Cardiac septum (tissue), 1 donor: Measurements from ENCODE around the gene LHFPL4. TPM values are rescaled to one million over a fixed set of nuclear protein-coding genes. Genes with fewer than 3 reads are reported as not detected.

Source experiments
- DNase-seq: peaks from one replicate; pipeline ENCODE4 v3.0.0-alpha.2; 2020; ENCODE audit warnings: low spot score
- intact Hi-C: fragments of 100-400 bp; cut with DNase I; formaldehyde crosslinking; loops from one replicate; pipeline ENCODE4 v1.14.0; 2022
- total RNA-seq: library from RNA; stranded (reverse); fragmentation: NEBNext Ultra II Directional; extraction: Animal tissue kit (Norgen Biotek cat#: 25700); gene quantifications from one replicate; pipeline ENCODE4 v1.2.1, GENCODE V29; 2021
- donor health status: DM: no; HTN: no; CAD: no.

The LHFPL4 gene
- total RNA-seq, 1 donor from 2014 or later = not detected

- DNase-seq = no peak
Measured at GRCh38 chr3:9549600-9549999, 4.0 kb downstream of the LHFPL4 start.

DNA sequence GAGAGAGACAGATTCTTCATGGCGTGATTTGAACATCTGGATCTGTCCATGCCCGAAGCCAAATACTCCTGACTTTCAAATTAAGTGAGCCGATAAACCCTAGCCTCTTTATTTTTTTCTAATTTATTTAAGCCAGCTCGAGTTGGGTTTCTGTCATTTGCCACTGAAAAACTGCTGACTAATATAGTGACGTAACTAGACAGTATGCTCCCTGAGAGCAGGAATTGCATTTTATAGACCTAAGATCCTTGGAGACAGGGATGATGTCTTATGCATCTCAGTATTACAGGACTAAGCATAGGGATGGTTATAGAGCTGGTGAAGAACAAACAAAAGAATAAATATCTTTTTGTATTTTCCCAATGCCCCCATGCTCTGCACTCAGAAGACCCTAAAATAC lies 4.6 kb downstream of the LHFPL4 start:
- intact Hi-C loops = no loop called here

More at GRCh38 chr3:9549600-9549999, 4.0 kb downstream of the LHFPL4 start:
- intact Hi-C loops = no loop called here

GRCh38 chr3:9542182-9542581 lies 11.4 kb downstream of the LHFPL4 start:
- intact Hi-C loops = no loop called here
- DNase-seq = no peak

More for the DNA sequence above, 4.6 kb downstream of the LHFPL4 start:
- no peak for DNase-seq

- DNase-seq = no peak
- intact Hi-C loops = no loop called here
Measured at GRCh38 chr3:9536212-9536611, 17.4 kb downstream of the LHFPL4 start.

GRCh38 chr3:9534429-9534828 lies 19.2 kb downstream of the LHFPL4 start:
- intact Hi-C loops = no loop called here
- no peak for DNase-seq

DNA sequence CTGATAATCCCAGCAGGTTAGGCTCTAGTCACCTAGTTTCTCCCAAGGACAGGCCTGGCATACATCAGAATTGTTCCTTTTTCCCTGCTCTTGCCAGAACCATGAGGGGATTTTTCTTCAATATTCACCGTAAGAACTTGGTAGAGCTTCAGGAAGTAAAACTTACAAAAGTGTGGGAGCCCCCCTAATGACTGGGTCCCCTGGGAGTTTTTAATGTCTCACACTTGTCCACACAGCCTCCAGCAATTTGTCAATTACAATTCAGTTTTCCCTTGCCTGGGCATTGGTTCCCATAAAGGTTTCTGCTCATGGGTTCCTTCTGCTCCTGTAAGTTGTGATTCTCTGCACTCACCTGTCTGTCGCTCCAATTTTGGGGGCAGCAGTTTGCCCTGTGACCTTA lies 28.5 kb downstream of the LHFPL4 start:
- intact Hi-C loops = no loop called here
- no peak for DNase-seq

- intact Hi-C loops = no loop called here
- no peak for DNase-seq
Measured at GRCh38 chr3:9514956-9515355, 38.7 kb downstream of the LHFPL4 start.

GRCh38 chr3:9514306-9514705 lies 39.3 kb downstream of the LHFPL4 start:
- intact Hi-C loops = no loop called here

DNA sequence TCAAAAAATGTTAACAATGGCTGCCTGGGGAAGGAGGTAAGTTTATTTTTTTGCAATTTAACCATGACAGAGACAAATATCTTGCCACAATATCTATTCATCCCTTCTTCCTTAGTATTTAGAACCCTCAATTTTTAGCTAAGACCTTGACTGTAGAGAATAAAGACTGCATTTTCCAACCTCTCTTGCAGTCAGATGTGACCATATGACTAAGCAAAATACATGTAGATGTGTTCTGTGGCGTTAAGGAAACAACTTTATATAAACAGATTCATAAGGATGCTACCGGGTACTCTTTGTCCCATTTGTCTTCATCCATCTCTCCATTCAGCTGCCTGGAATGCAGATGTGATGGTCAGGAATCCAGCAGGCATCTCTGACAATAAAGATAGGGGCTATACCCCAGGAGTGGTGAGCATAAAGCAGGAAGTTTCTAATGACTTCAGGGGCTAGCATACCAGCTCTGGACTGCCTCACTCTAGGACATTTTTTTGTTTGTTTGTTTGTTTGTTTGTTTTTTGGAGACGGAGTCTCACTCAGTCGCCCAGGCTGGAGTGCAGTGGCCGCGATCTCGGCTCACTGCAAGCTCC lies 41.1 kb downstream of the LHFPL4 start:
- intact Hi-C loops = no loop called here
- DNase-seq = no peak

More at GRCh38 chr3:9514306-9514705, 39.3 kb downstream of the LHFPL4 start:
- DNase-seq = no peak

DNA sequence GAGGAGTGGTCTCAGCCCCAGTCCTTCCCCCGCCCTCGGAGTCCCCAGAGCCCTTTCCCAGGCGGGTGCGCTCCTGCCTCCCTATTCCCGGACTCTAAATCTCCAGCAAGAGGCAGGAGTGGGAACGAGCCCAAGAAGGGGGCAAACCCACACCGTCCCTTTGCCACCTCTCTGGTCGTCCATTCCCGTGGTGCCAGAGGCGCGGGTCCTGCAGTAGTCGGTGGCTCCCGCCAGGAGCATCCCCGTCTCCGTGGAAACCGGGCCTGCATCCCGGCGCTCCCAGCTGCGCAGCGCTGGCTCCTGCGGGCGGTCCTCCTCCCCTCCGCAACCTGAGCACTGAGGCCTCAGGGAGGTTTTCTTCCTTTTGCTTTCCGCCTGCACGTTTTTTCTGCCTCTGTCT lies 44.8 kb downstream of the LHFPL4 start:
- intact Hi-C loops = no loop called here

GRCh38 chr3:9507586-9508578 lies 45.7 kb downstream of the LHFPL4 start:
- intact Hi-C loops = no loop called here
- DNase-seq = no peak

More for the DNA sequence above, 44.8 kb downstream of the LHFPL4 start:
- DNase-seq = no peak

DNA sequence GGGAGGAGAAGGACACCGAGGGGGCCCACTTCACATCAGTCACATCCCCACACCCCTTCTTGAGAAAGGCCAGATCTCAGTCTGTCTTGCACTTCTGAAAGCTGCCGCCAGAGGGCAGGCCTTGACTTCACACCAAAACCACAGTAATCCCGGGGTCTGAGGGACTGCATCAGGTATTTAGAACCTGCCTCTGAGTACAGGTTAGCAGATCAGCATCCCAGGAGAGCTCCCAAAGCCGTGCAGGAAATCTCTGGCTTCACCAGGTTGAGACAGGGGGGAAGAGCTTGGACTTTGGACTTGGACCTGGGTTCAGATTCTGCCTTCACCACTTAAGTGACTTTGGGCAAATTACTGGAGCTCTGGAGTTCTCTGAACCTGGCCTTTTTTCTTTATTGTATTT lies 50.3 kb downstream of the LHFPL4 start:
- DNase-seq = no peak
- intact Hi-C loops = no loop called here

- no peak for DNase-seq
- intact Hi-C loops = no loop called here
Measured at GRCh38 chr3:9501226-9501625, 52.4 kb downstream of the LHFPL4 start.

GRCh38 chr3:9500108-9501050 lies 53.2 kb downstream of the LHFPL4 start:
- intact Hi-C loops = no loop called here

DNA sequence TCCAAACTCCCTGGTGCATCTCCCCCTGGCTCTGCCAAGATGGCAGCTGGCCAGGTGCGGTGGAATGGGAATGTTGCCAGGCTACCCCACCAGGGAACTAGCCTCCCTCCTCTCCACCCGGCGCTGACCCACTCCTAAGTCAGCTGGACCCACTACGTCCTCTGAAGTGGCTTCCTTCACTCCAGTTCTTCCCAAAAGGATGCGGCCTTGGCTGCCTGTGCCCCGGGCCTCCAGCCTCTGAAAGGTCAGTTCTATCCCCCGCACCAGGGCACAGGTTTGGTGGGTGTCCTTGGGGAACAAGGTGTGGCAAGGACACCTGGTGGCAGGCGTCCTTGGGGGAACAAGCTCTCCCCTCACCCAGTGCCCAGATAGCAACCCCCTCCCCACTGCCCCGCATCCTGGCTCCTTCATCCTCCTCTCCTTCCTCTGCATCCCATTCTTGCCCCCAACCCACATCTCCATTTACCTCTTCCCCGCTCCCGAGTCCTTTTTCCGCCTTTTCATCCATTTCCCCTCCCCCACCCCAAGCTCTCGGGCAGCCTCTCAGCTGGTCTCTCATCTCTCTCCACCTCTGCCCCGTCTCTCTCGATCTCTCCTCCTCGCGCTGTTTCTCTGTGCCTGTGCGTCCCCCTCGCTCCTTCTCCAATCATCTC lies 54.0 kb downstream of the LHFPL4 start:
- intact Hi-C loops = no loop called here

More at GRCh38 chr3:9500108-9501050, 53.2 kb downstream of the LHFPL4 start:
- DNase-seq = no peak

DNA sequence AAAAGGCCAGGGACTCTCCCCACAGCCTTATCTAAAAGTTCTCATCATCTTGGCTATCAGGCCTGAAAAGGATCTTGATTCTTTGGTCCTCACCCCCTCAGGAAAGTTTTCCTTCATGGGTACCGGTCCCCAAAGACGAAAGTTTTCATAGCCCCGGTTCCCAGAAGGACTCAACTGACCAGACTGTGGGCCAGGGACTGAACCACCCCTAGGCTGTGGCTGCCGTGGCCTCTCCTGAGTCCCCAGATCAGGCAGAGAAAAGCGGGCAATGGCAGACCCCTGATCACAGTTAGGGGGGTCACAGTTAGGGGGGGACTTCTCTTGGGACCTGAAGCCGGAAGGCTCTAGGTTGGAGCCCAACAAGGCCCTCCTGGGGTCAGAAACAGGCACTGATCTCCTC lies 54.8 kb downstream of the LHFPL4 start:
- DNase-seq = no peak
- intact Hi-C loops = no loop called here

More for the DNA sequence above, 54.0 kb downstream of the LHFPL4 start:
- no peak for DNase-seq

GRCh38 chr3:9497821-9498565 lies 55.6 kb downstream of the LHFPL4 start:
- DNase-seq = no peak
- intact Hi-C loops = no loop called here

- intact Hi-C loops = no loop called here
- DNase-seq = no peak
Measured at GRCh38 chr3:9496893-9497292, 56.7 kb downstream of the LHFPL4 start.
